ENCODE data around the gene TXN2.

TXN2 gene

GRCh38 chr22:36492109-36492508, 10.7 kb upstream of the TXN2 start:
- in situ Hi-C loops (cut with MboI; ENCODE audit: low sequenced_read_pairs) = no loop called here

- in situ Hi-C loops (cut with MboI; ENCODE audit: low sequenced_read_pairs) = no loop called here
Observed at GRCh38 chr22:36491155-36491554, 9.7 kb upstream of the TXN2 start.

- in situ Hi-C loops (cut with MboI; ENCODE audit: low sequenced_read_pairs) = loop anchor here (10.0 kb wide), 1 partner anchor 292 kb away; no protein-coding TSS in a partner anchor
Observed at GRCh38 chr22:36486619-36487384, 5.4 kb upstream of the TXN2 start.

- in situ Hi-C loops (cut with MboI; ENCODE audit: low sequenced_read_pairs) = loop anchor here (10.0 kb wide), 1 partner anchor 286 kb away; no protein-coding TSS in a partner anchor
Observed at GRCh38 chr22:36480941-36481392, 473 bp downstream of the TXN2 start.

- in situ Hi-C loops (cut with MboI; ENCODE audit: low sequenced_read_pairs) = loop anchor here (5.0 kb wide), 1 partner anchor 182 kb away; no protein-coding TSS in a partner anchor
Observed at GRCh38 chr22:36478966-36479365, 2.5 kb downstream of the TXN2 start.

GRCh38 chr22:36475341-36475740, 6.1 kb downstream of the TXN2 start:
- in situ Hi-C loops (cut with MboI; ENCODE audit: low sequenced_read_pairs) = loop anchor here (5.0 kb wide), 1 partner anchor 178 kb away; no protein-coding TSS in a partner anchor

- in situ Hi-C loops (cut with MboI; ENCODE audit: low sequenced_read_pairs) = no loop called here
Observed at GRCh38 chr22:36472689-36473088, 8.8 kb downstream of the TXN2 start.

- in situ Hi-C loops (cut with MboI; ENCODE audit: low sequenced_read_pairs) = no loop called here
Observed at GRCh38 chr22:36471341-36471821, 10.1 kb downstream of the TXN2 start.

GRCh38 chr22:36470994-36471331, 10.5 kb downstream of the TXN2 start:
- in situ Hi-C loops (cut with MboI; ENCODE audit: low sequenced_read_pairs) = no loop called here

- in situ Hi-C loops (cut with MboI; ENCODE audit: low sequenced_read_pairs) = no loop called here
Observed at GRCh38 chr22:36470162-36470993, 11.1 kb downstream of the TXN2 start.

- in situ Hi-C loops (cut with MboI; ENCODE audit: low sequenced_read_pairs) = no loop called here
Observed at GRCh38 chr22:36469094-36469710, 12.2 kb downstream of the TXN2 start.

- in situ Hi-C loops (cut with MboI; ENCODE audit: low sequenced_read_pairs) = no loop called here
Observed at GRCh38 chr22:36467946-36468345, 13.5 kb downstream of the TXN2 start.

GRCh38 chr22:36467042-36467810, 14.2 kb downstream of the TXN2 start:
- in situ Hi-C loops (cut with MboI; ENCODE audit: low sequenced_read_pairs) = no loop called here

GRCh38 chr22:36466258-36466657, 15.2 kb downstream of the TXN2 start:
- in situ Hi-C loops (cut with MboI; ENCODE audit: low sequenced_read_pairs) = no loop called here

GRCh38 chr22:36465232-36466021, 16.0 kb downstream of the TXN2 start:
- in situ Hi-C loops (cut with MboI; ENCODE audit: low sequenced_read_pairs) = no loop called here

- in situ Hi-C loops (cut with MboI; ENCODE audit: low sequenced_read_pairs) = no loop called here
Observed at GRCh38 chr22:36464715-36465231, 16.7 kb downstream of the TXN2 start.

- in situ Hi-C loops (cut with MboI; ENCODE audit: low sequenced_read_pairs) = no loop called here
Observed at GRCh38 chr22:36463783-36464184, 17.7 kb downstream of the TXN2 start.

- in situ Hi-C loops (cut with MboI; ENCODE audit: low sequenced_read_pairs) = no loop called here
Observed at GRCh38 chr22:36461665-36462649, 19.5 kb downstream of the TXN2 start.
